Measurements from ENCODE around the gene CYBC1. TPM values are rescaled to one million over a fixed set of nuclear protein-coding genes. Genes with fewer than 3 reads are reported as not detected.
A peak's percentile ranks its signal among the peaks of the same experiment; 100 is the strongest.

Gene CYBC1
- total and polyA plus RNA-seq, 8 donors = 29.3 to 66.9 (median 41.0) TPM

- Histone ChIP-seq H3K36me3 (no peaks in the 10 kb centered on the region), H3K4me3 (peak overlapping the region; percentile 72 to 99 (median 90)), H3K27ac (peak overlapping the region in 3 of 4 donors; percentile 80 to 91 (median 90)), H3K27me3 (no peaks in the 10 kb centered on the region), H3K9me3 (no peaks in the 10 kb centered on the region), H3K4me1 (peaks cover 7 to 31% (median 17%) of the 10 kb centered on the region in 3 donors)
- peak in 3 of 6 donors; percentile 16 to 72 (median 32) for DNase-seq
- no peak for TF ChIP-seq CTCF (IDR thresholded peaks at IDR 0.05)
- no peak for ATAC-seq
- WGBS, 2 donors = 81 to 82% methylated on average over 30 of the region's 30 CpGs
- no peak for FAIRE-seq
- intact Hi-C loops (cut with DNase I) = no loop called here
Measured at GRCh38 chr17:82449131-82449882, 1.2 kb downstream of the CYBC1 start.

GRCh38 chr17:82447876-82448275 lies 2.7 kb downstream of the CYBC1 start:
- no peak for ATAC-seq

GRCh38 chr17:82446649-82447048 lies 3.9 kb downstream of the CYBC1 start:
- intact Hi-C loops (cut with DNase I) = no loop called here
- peaks cover 7 to 28% (median 22%) of the 10 kb centered on the region in 3 donors for H3K4me1 ChIP-seq
- no peak for FAIRE-seq
- no peaks in the 10 kb centered on the region for H3K27me3 ChIP-seq
- H3K9me3 ChIP-seq = no peaks in the 10 kb centered on the region
- H3K4me3 ChIP-seq = no peak overlapping the region
- peaks cover 0 to 3% (median 2%) of the 10 kb centered on the region in 3 donors for H3K36me3 ChIP-seq
- 85% methylated on average over 12 of the region's 12 CpGs for WGBS, 2 donors
- TF ChIP-seq CTCF (IDR thresholded peaks at IDR 0.05) = no peak
- DNase-seq = peak in 1 of 6 donors; percentile 60
- ATAC-seq = no peak
- H3K27ac ChIP-seq = no peak overlapping the region

More at GRCh38 chr17:82447876-82448275, 2.7 kb downstream of the CYBC1 start:
- no peak overlapping the region for H3K4me3 ChIP-seq
- no peak for FAIRE-seq
- no peaks in the 10 kb centered on the region for H3K9me3 ChIP-seq
- peaks cover 0 to 2% (median 0%) of the 10 kb centered on the region in 3 donors for H3K36me3 ChIP-seq
- H3K4me1 ChIP-seq = peaks cover 7 to 31% (median 22%) of the 10 kb centered on the region in 3 donors
- intact Hi-C loops (cut with DNase I) = no loop called here
- TF ChIP-seq CTCF (IDR thresholded peaks at IDR 0.05) = no peak
- 92 to 93% methylated on average over 11 of the region's 11 CpGs for WGBS, 2 donors
- no peaks in the 10 kb centered on the region for H3K27me3 ChIP-seq
- peak in 1 of 6 donors; percentile 47 for DNase-seq
- H3K27ac ChIP-seq = no peak overlapping the region

- peaks cover 0 to 3% (median 2%) of the 10 kb centered on the region in 3 donors for H3K36me3 ChIP-seq
- 89 to 92% methylated on average over 15 of the region's 15 CpGs for WGBS, 2 donors
- no peak overlapping the region for H3K4me3 ChIP-seq
- peak overlapping the region in 1 of 4 donors; percentile 28 for H3K27ac ChIP-seq
- intact Hi-C loops (cut with DNase I) = no loop called here
- TF ChIP-seq CTCF (IDR thresholded peaks at IDR 0.05) = no peak
- H3K9me3 ChIP-seq = no peaks in the 10 kb centered on the region
- no peak for FAIRE-seq
- no peak for ATAC-seq
- DNase-seq = peak in 1 of 6 donors; percentile 62
- peaks cover 3 to 23% (median 18%) of the 10 kb centered on the region in 3 donors for H3K4me1 ChIP-seq
- H3K27me3 ChIP-seq = no peaks in the 10 kb centered on the region
Measured at GRCh38 chr17:82446124-82446523, 4.4 kb downstream of the CYBC1 start.

GRCh38 chr17:82445542-82445941 lies 5.0 kb downstream of the CYBC1 start:
- Histone ChIP-seq H3K9me3 (no peaks in the 10 kb centered on the region), H3K27ac (peak overlapping the region in 1 of 4 donors; percentile 28), H3K36me3 (peaks cover 0 to 3% (median 2%) of the 10 kb centered on the region in 3 donors), H3K27me3 (no peaks in the 10 kb centered on the region), H3K4me3 (no peak overlapping the region), H3K4me1 (peaks cover 0 to 22% (median 15%) of the 10 kb centered on the region in 3 donors)
- intact Hi-C loops (cut with DNase I) = no loop called here
- DNase-seq = peak in 1 of 6 donors; percentile 54
- WGBS, 2 donors = 70 to 73% methylated on average over 13 of the region's 13 CpGs
- TF ChIP-seq CTCF (IDR thresholded peaks at IDR 0.05) = no peak
- no peak for FAIRE-seq
- peak in 1 of 4 donors; percentile 8 for ATAC-seq
